CD14-positive monocyte (primary cell): ENCODE results near the gene SPO11. TPM values are rescaled to one million over a fixed set of nuclear protein-coding genes. Genes with fewer than 3 reads are reported as not detected.

Experiments used
- DNase-seq, 3 donors: peaks; one replicate each; pipeline ENCODE4 v3.0.0-alpha.2; 2011 to 2022
- H2AFZ ChIP-seq: 2 replicates; pipeline ENCODE4 v1.6.0; 2012; ENCODE audit warnings: mild to moderate bottlenecking, low read depth, low read length, inconsistent platforms; ENCODE audit not compliant: insufficient read depth, poor library complexity, severe bottlenecking
- H3K27ac ChIP-seq, 2 donors: 1 replicate in 1 of 2; 2 replicates in 1 of 2; pipeline ENCODE4 v1.5.1; 2012 to 2013; ENCODE audit warnings: low read length in 2 of 2, control low read depth in 1 of 2, inconsistent platforms in 1 of 2, low read depth in 1 of 2, mild to moderate bottlenecking in 1 of 2
- H3K27me3 ChIP-seq, 2 donors: one replicate each; pipeline versions ENCODE4 v1.6.0 to v1.6.1; 2011 to 2013; ENCODE audit warnings: low read length in 2 of 2; ENCODE audit not compliant: control insufficient read depth in 2 of 2, insufficient read depth in 2 of 2
- H3K36me3 ChIP-seq, 2 donors: replicated peaks in 1 of 2; 1 replicate in 1 of 2; 2 replicates in 1 of 2; pipeline versions ENCODE4 v1.5.1 to v1.6.1; 2012 to 2013; ENCODE audit warnings: low read length in 2 of 2, control low read depth in 1 of 2, inconsistent platforms in 1 of 2, mild to moderate bottlenecking in 1 of 2; ENCODE audit not compliant: insufficient read depth in 2 of 2, control insufficient read depth in 1 of 2
- H3K4me1 ChIP-seq, 2 donors: 1 replicate in 1 of 2; 2 replicates in 1 of 2; pipeline versions ENCODE4 v1.5.1 to v1.6.1; 2012 to 2013; ENCODE audit warnings: low read length in 2 of 2, control low read depth in 1 of 2, inconsistent platforms in 1 of 2, mild to moderate bottlenecking in 1 of 2, moderate library complexity in 1 of 2; ENCODE audit not compliant: insufficient read depth in 2 of 2, control insufficient read depth in 1 of 2
- H3K4me2 ChIP-seq: replicated peaks from 2 replicates; pipeline ENCODE3; 2012; ENCODE audit warnings: low read length, moderate library complexity, mild to moderate bottlenecking; ENCODE audit not compliant: poor library complexity, severe bottlenecking; ENCODE audit errors: extremely low read depth
- H3K4me3 ChIP-seq, 3 experiments: fragments of 200-600 bp in 1 of 3; sonication (generic) in 1 of 3; replicated peaks in 1 of 3; 1 replicate in 2 of 3; 2 replicates in 1 of 3; pipeline ENCODE4 v1.5.1; 2011 to 2013; ENCODE audit warnings: low read length in 3 of 3, mild to moderate bottlenecking in 3 of 3, control low read depth in 2 of 3, low read depth in 2 of 3, inconsistent platforms in 1 of 3, moderate library complexity in 1 of 3
- H3K79me2 ChIP-seq: 2 replicates; pipeline ENCODE4 v1.6.0; 2012; ENCODE audit warnings: mild to moderate bottlenecking, control low read depth, inconsistent platforms, low read length, moderate library complexity; ENCODE audit not compliant: insufficient read depth
- H3K9ac ChIP-seq: 2 replicates; pipeline ENCODE4 v1.6.0; 2017; ENCODE audit warnings: low read length, mild to moderate bottlenecking; ENCODE audit not compliant: insufficient read depth, poor library complexity, severe bottlenecking
- H3K9me3 ChIP-seq, 2 donors: replicated peaks in 1 of 2; 1 replicate in 1 of 2; 2 replicates in 1 of 2; pipeline versions ENCODE4 v1.5.1 to v1.6.1; 2012 to 2013; ENCODE audit warnings: low read length in 2 of 2, control low read depth in 1 of 2; ENCODE audit not compliant: control insufficient read depth in 1 of 2, insufficient read depth in 1 of 2
- H4K20me1 ChIP-seq: 2 replicates; pipeline ENCODE4 v1.6.0; 2012; ENCODE audit warnings: mild to moderate bottlenecking, low read length, control low read depth, moderate library complexity; ENCODE audit not compliant: insufficient read depth
- H3K27ac Mint-ChIP-seq, 7 donors: one replicate each; pipeline ENCODE4 v1.8.0; 2020; ENCODE audit warnings: mild to moderate bottlenecking in 7 of 7, mixed read lengths in 7 of 7, moderate library complexity in 6 of 7, inconsistent platforms in 2 of 7
- H3K27me3 Mint-ChIP-seq, 3 donors: one replicate each; pipeline ENCODE4 v1.8.0; 2021 to 2022; ENCODE audit warnings: low read depth in 3 of 3, mild to moderate bottlenecking in 3 of 3, mixed read lengths in 3 of 3, moderate library complexity in 3 of 3, inconsistent platforms in 1 of 3
- H3K36me3 Mint-ChIP-seq, 2 donors: one replicate each; pipeline ENCODE4 v1.8.0; 2020; ENCODE audit warnings: mixed read lengths in 2 of 2, inconsistent platforms in 1 of 2, mild to moderate bottlenecking in 1 of 2
- H3K4me1 Mint-ChIP-seq: one replicate; pipeline ENCODE4 v1.8.0; 2020; ENCODE audit warnings: mild to moderate bottlenecking, mixed read lengths
- H3K4me3 Mint-ChIP-seq, 2 donors: one replicate each; pipeline ENCODE4 v1.8.0; 2020; ENCODE audit warnings: mild to moderate bottlenecking in 2 of 2, mixed read lengths in 2 of 2, moderate library complexity in 1 of 2
- H3K9me3 Mint-ChIP-seq, 7 donors: one replicate each; pipeline ENCODE4 v1.8.0; 2020 to 2022; ENCODE audit warnings: mixed read lengths in 7 of 7, mild to moderate bottlenecking in 6 of 7, moderate library complexity in 6 of 7, inconsistent platforms in 2 of 7
- WGBS: methylation state at CpG from one replicate; pipeline ENCODE4 v1.1.5; 2013; ENCODE audit warnings: missing lambda C conversion rate; ENCODE audit not compliant: insufficient coverage; 5-methylcytosine and 5-hydroxymethylcytosine counted together
- intact Hi-C, 2 donors: fragments of 100-400 bp; cut with micrococcal nuclease; formaldehyde crosslinking; loops; one replicate each; pipeline versions ENCODE4 v1.15.0 to v1.15.1; 2023
- polyA plus RNA-seq, 3 donors: library from polyadenylated mRNA; depleted of rRNA in 1 of 3; unstranded in 2 of 3; stranded (reverse) in 1 of 3; fragments of 300-500 nt in 2 of 3; fragments of >200 nt in 1 of 3; fragmentation: Illumina TruSeq in 2 of 3; gene quantifications; 1 replicate in 2 of 3; 2 replicates in 1 of 3; pipeline ENCODE4 v1.2.3, GENCODE V29; 2012 to 2021
- TF ChIP-seq, protein P1 (sequence below): fragments of 200-600 bp; IDR thresholded peaks from one replicate; pipeline ENCODE4 v1.8.0; 2022; ENCODE audit warnings: antibody characterized with exemption, mild to moderate bottlenecking

SPO11 gene
- polyA plus RNA-seq, 3 donors: not detected

DNA sequence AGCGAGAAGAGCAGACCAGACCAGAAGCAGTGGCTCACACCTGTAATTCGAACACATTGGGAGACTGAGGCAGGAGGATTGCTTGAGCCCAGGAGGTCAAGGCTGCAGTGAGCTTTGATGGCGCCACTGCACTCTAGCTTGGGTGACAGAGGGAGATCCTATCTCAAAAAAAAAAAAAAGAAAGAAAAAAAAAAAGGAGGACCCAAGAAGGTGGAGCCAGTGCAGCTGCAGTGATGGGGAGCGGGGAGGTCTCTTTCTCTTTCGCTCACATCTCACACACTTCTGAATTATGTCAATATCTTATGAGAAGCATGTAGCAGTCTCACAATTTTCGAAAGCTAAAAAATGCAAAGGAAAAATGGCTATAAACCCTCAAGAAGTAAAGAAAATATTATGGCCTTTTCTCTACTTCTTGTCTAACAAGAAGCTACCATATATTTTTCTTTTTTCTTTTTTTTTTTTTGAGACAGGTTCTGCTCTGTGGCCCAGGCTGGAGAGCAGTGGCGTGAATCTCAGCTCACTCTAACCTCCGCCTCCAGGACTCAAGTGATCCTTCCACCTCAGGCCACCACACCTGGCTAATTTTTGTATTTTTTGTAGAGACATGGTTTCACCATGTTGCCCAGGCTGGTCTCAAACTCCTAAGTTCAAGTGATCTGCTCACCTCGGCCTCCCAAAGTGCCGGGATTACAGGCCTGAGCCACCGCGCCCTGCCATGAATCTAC lies 3.8 kb upstream of the SPO11 start:
- H4K20me1 ChIP-seq: no peaks in the 10 kb centered on the region
- WGBS: 68% methylated on average over 2 of the region's 12 CpGs
- Mint-ChIP-seq H3K9me3 (peaks cover 0 to 5% (median 0%) of the 10 kb centered on the region in 7 donors), H3K4me3 (peak overlapping the region in 1 of 2 donors; percentile 36), H3K27me3 (peaks cover 36 to 80% (median 48%) of the 10 kb centered on the region in 3 donors), H3K36me3 (no peaks in the 10 kb centered on the region), H3K27ac (no peak overlapping the region), H3K4me1 (no peaks in the 10 kb centered on the region)
- no peak overlapping the region for H3K9ac ChIP-seq
- no peak overlapping the region for H3K4me3 ChIP-seq
- H3K79me2 ChIP-seq: no peaks in the 10 kb centered on the region
- H3K4me2 ChIP-seq: no peak overlapping the region
- TF ChIP-seq, protein P1, sequence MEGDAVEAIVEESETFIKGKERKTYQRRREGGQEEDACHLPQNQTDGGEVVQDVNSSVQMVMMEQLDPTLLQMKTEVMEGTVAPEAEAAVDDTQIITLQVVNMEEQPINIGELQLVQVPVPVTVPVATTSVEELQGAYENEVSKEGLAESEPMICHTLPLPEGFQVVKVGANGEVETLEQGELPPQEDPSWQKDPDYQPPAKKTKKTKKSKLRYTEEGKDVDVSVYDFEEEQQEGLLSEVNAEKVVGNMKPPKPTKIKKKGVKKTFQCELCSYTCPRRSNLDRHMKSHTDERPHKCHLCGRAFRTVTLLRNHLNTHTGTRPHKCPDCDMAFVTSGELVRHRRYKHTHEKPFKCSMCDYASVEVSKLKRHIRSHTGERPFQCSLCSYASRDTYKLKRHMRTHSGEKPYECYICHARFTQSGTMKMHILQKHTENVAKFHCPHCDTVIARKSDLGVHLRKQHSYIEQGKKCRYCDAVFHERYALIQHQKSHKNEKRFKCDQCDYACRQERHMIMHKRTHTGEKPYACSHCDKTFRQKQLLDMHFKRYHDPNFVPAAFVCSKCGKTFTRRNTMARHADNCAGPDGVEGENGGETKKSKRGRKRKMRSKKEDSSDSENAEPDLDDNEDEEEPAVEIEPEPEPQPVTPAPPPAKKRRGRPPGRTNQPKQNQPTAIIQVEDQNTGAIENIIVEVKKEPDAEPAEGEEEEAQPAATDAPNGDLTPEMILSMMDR: no peak
- H3K27me3 ChIP-seq: peaks cover 10 to 39% of the 10 kb centered on the region in 2 donors
- intact Hi-C loops: no loop called here
- DNase-seq: no peak
- H3K36me3 ChIP-seq: no peaks in the 10 kb centered on the region
- no peaks in the 10 kb centered on the region for H3K9me3 ChIP-seq
- no peak overlapping the region for H2AFZ ChIP-seq
- no peak overlapping the region for H3K27ac ChIP-seq
- no peaks in the 10 kb centered on the region for H3K4me1 ChIP-seq

DNA sequence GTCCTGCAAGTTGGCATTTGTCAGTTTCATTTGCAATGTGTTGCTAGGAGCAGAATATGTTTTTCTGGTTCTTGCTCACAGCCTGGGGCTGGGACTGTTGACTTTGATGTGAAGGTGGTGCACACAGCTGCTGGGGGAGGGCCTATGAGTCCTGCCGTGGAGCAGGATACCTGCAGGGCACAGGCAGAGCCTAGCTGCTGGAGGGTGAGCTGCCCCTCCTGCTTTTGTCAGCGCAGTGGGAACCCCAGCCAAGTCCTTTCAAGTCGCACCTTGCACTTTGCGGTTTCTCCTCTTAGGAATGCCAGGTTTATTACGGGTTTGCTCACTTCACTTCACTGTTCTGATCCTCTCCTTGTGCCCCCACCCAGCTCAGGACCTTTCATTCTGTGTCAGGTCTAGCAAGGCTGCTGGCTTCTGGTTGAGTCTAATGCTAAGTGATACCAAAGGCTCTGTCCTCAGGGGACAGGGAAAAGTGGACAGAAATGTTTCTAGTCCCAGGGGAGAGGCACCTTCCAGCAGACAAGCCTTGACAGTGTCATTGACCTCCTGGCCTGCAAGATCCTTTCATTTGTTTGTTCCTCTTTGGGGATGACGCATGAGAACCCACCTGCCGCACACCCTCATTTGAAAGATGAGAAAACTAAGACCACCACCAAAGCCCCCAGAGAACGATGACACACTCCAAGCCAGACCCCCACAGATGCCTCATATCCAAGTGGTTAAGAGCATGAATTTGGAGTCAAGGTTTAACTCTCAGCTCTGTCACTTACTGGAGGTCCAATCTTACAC lies 2.7 kb upstream of the SPO11 start:
- WGBS: 22% methylated on average over 5 of the region's 8 CpGs
- Mint-ChIP-seq H3K9me3 (peaks cover 0 to 5% (median 0%) of the 10 kb centered on the region in 7 donors), H3K27me3 (peaks cover 44 to 80% (median 44%) of the 10 kb centered on the region in 3 donors), H3K4me1 (peaks cover 2% of the 10 kb centered on the region), H3K27ac (no peak overlapping the region), H3K4me3 (peak overlapping the region in 1 of 2 donors; percentile 9), H3K36me3 (no peaks in the 10 kb centered on the region)
- Histone ChIP-seq H3K4me1 (no peaks in the 10 kb centered on the region), H3K36me3 (no peaks in the 10 kb centered on the region), H2AFZ (no peak overlapping the region), H3K4me2 (no peak overlapping the region), H3K9me3 (no peaks in the 10 kb centered on the region), H3K9ac (no peak overlapping the region), H4K20me1 (no peaks in the 10 kb centered on the region), H3K27me3 (peaks cover 15 to 49% of the 10 kb centered on the region in 2 donors), H3K4me3 (no peak overlapping the region), H3K79me2 (no peaks in the 10 kb centered on the region), H3K27ac (no peak overlapping the region)
- intact Hi-C loops: no loop called here
- no peak for DNase-seq
- TF ChIP-seq, protein P1: no peak
